NT2/D1 (cell line): ENCODE measurements around the gene INSRR.

ENCODE experiments used
- DNase-seq: peaks from one replicate; pipeline ENCODE4 v3.0.0-alpha.2; 2011; ENCODE audit warnings: low read depth, low spot score
- H3K27me3 ChIP-seq: 2 replicates; pipeline ENCODE4 v1.6.0; 2011; ENCODE audit warnings: mild to moderate bottlenecking; ENCODE audit not compliant: insufficient read length, insufficient read depth
- H3K36me3 ChIP-seq: 2 replicates; pipeline ENCODE4 v1.6.1; 2011; ENCODE audit warnings: mild to moderate bottlenecking, low read length, mixed read lengths; ENCODE audit not compliant: insufficient read depth, insufficient read length
- H3K4me1 ChIP-seq: 2 replicates; pipeline ENCODE4 v1.5.1; 2011; ENCODE audit not compliant: insufficient read depth, insufficient read length
- H3K4me3 ChIP-seq: 2 replicates; pipeline ENCODE4 v1.5.1; 2011; ENCODE audit warnings: low read depth; ENCODE audit not compliant: insufficient read length
- H3K9ac ChIP-seq: 2 replicates; pipeline ENCODE4 v1.6.0; 2011; ENCODE audit warnings: low read depth; ENCODE audit not compliant: insufficient read length
- H3K9me3 ChIP-seq: 2 replicates; pipeline ENCODE4 v1.5.1; 2011; ENCODE audit warnings: mild to moderate bottlenecking, low read length; ENCODE audit not compliant: insufficient read depth
- SUZ12 ChIP-seq: IDR thresholded peaks from 2 replicates; pipeline ENCODE4 v1.6.1; 2011; ENCODE audit not compliant: insufficient read length, insufficient read depth; ENCODE audit errors: extremely low read depth
- YY1 ChIP-seq: IDR thresholded peaks from 2 replicates; pipeline ENCODE4 v1.6.1; 2011; ENCODE audit not compliant: insufficient read length, insufficient read depth
- ZNF274 ChIP-seq: IDR thresholded peaks from 2 replicates; pipeline ENCODE4 v1.6.1; 2011; ENCODE audit warnings: mild to moderate bottlenecking, low read depth, low read length

INSRR gene

DNA sequence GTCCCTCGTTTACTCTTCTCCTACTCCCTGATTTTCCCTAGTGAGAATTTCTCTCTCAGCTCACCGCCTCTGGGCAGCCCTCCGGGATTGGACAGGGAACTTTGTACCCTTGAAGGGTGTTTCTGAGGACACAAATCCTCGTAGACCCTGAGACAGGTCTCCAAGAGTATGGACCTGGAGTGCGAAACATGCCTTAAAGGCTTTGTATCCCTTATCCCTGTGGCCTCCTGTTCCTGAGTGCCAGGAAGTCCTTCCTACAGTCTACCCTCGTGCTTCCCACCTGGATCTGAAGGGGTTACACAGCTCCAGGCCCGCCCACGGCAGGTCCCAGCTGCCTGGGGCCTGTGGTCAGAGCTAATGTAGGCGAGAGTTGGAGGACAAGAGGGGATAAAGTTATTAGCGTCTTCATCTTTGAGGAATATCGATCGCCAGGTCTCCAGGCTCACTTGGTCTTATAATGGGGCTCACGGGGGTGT, 27.0 kb upstream of the INSRR start:
- H3K9me3 ChIP-seq: no peaks in the 10 kb centered on the region
- no peak for DNase-seq
- no peak overlapping the region for H3K9ac ChIP-seq
- H3K36me3 ChIP-seq: no peaks in the 10 kb centered on the region
- H3K4me1 ChIP-seq: peaks cover 53% of the 10 kb centered on the region
- no peak overlapping the region for H3K4me3 ChIP-seq
- no peak for TF ChIP-seq YY1
- no peak for TF ChIP-seq SUZ12
- no peak for TF ChIP-seq ZNF274
- peaks cover 2% of the 10 kb centered on the region for H3K27me3 ChIP-seq

DNA sequence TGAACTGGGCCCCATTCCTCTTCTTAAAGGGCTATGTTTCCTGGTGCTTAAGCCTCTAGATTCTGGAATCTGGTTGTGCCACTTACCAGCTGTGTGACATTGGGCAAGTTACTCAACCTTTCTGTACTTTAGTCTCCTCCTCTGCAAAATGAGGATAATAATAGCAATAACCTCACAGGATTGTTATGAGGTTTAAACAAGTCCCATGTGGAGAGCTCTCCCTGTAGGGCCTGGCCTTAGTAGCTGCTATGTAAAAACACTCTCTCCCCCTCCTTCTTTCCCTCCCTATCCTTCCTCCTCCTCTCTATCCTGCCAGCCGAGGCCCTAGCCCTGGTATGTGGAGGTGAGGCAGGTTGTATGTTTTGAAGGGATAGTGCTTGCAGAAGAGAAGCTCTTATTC, 26.4 kb upstream of the INSRR start:
- Histone ChIP-seq H3K4me3 (no peak overlapping the region), H3K9me3 (no peaks in the 10 kb centered on the region), H3K4me1 (peaks cover 53% of the 10 kb centered on the region), H3K9ac (peak overlapping the region; percentile 47), H3K27me3 (peaks cover 2% of the 10 kb centered on the region), H3K36me3 (no peaks in the 10 kb centered on the region)
- no peak for TF ChIP-seq YY1
- TF ChIP-seq ZNF274: no peak
- TF ChIP-seq SUZ12: no peak
- no peak for DNase-seq

DNA sequence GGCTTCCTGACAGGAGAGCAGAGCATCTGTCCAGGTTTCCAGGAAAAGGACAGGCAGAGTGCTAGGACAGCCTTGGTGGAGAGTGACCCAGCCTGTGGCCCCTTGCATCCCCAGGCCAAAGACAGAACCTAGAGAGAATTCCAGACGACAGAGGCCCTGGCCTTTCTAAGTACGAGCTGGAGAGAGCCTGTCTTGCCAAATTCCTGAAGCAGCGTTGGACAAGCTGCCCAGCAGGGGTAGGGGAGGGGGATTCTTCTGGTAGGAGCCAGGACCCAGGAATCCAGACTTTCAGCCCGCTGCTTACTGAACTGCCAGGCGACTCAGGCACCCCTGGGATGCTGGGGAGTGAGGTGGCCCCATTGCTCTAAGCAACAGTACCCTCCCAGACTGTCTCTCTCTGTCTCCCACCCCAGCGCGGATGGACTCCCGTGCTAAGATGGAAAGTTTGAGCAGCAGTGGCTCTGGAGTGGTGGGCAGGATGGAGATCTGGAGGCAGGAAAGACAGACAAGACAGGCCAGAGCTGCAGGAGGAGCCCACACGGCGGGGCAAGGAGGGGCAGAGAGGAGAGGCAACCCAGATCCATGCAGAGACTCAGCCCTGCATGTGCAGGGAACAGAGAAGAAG, 25.8 kb upstream of the INSRR start:
- DNase-seq: no peak
- Histone ChIP-seq H3K9me3 (no peaks in the 10 kb centered on the region), H3K4me3 (no peak overlapping the region), H3K27me3 (peaks cover 2% of the 10 kb centered on the region), H3K36me3 (no peaks in the 10 kb centered on the region), H3K9ac (peak overlapping the region; percentile 25), H3K4me1 (peaks cover 53% of the 10 kb centered on the region)
- no peak for TF ChIP-seq YY1
- no peak for TF ChIP-seq ZNF274
- no peak for TF ChIP-seq SUZ12

DNA sequence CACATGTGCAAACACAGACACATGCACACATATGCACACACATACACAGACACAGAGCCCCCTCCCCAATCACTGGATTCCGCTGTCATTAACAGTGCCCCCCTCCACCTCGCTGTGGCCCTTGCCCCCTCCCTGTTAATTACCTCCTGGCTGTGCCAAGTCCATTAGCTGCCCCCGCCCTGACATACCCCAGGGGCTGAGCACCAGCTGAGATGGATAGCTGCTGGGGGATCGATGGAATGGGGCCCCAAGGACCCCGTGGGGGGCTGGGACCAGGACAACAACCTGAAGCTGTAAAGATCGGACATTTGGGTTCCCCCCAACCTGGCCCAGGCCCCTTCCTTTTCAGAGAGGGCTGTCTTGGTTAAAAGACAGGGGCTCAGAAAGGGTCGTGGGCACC, 25.0 kb upstream of the INSRR start:
- H3K4me1 ChIP-seq: peaks cover 53% of the 10 kb centered on the region
- no peak for DNase-seq
- TF ChIP-seq SUZ12 (no peak), YY1 (no peak), ZNF274 (no peak)
- H3K27me3 ChIP-seq: peaks cover 5% of the 10 kb centered on the region
- no peaks in the 10 kb centered on the region for H3K36me3 ChIP-seq
- no peak overlapping the region for H3K4me3 ChIP-seq
- no peaks in the 10 kb centered on the region for H3K9me3 ChIP-seq
- H3K9ac ChIP-seq: no peak overlapping the region

DNA sequence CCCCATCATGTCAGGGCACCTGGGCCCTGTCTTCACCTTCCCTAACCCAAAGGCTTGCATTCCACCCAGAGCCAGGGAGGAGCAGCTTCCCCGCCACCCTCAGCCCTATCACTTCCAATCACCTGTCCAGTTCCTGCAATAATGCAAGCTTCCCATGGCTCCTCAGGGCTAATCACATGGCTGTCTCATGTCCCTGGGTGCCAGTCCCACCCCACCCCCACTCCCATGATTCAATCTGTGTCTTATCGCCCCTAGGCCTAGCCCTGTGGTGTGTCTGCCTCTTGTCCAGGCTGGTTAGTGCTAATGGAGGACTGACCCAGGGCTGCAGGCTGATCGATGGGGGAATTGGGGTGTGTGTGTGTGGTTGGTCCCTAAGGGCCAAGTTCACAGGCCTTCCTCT, 23.6 kb upstream of the INSRR start:
- peaks cover 44% of the 10 kb centered on the region for H3K4me1 ChIP-seq
- H3K4me3 ChIP-seq: no peak overlapping the region
- TF ChIP-seq YY1 (no peak), ZNF274 (no peak), SUZ12 (no peak)
- no peaks in the 10 kb centered on the region for H3K9me3 ChIP-seq
- peak overlapping the region; percentile 11 for H3K9ac ChIP-seq
- DNase-seq: no peak
- no peaks in the 10 kb centered on the region for H3K36me3 ChIP-seq
- peaks cover 11% of the 10 kb centered on the region for H3K27me3 ChIP-seq

DNA sequence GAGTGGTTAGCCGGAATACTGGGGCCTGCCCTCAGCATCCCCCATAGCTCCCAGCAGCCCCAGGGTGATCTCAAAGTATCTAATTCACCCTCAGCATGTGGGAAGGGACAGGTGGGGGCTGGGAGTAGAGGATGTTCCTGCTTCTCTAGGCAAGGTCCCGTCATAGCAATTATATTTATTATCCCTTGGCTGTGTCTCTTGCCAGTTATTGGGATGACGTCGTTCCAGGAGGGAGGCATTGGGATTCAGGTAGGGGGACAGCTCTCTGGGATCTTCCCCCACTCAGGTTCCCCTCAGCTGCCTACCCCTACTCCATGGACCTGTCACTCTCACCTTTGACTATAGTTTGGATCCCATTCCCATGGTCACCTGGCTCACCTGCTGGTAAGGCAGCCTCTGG, 22.7 kb upstream of the INSRR start:
- peaks cover 11% of the 10 kb centered on the region for H3K27me3 ChIP-seq
- H3K9me3 ChIP-seq: no peaks in the 10 kb centered on the region
- H3K9ac ChIP-seq: no peak overlapping the region
- H3K4me1 ChIP-seq: peaks cover 42% of the 10 kb centered on the region
- H3K4me3 ChIP-seq: no peak overlapping the region
- TF ChIP-seq YY1 (no peak), SUZ12 (no peak), ZNF274 (no peak)
- H3K36me3 ChIP-seq: no peaks in the 10 kb centered on the region
- DNase-seq: no peak

DNA sequence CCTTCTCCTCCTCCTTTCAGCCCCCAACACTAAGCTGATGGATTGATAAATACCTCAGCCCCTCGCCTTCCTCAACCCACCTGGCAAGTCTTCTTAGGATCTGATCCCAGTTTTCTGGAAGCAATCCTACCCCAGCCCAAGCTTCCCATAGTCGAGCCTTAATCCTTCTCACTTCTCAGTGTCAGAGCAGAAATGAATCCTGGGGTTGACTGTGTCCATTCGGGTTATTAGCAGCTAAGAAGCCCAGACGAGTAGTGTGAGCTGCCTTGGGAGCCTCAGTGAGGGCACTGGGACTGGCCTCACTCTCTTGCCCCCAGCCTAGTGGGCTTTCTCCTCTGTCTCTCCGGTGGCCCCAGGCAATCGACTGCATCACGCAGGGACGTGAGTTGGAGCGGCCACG, 22.2 kb upstream of the INSRR start:
- no peak for TF ChIP-seq YY1
- TF ChIP-seq SUZ12: no peak
- no peak for TF ChIP-seq ZNF274
- H3K36me3 ChIP-seq: no peaks in the 10 kb centered on the region
- peaks cover 11% of the 10 kb centered on the region for H3K27me3 ChIP-seq
- no peak overlapping the region for H3K4me3 ChIP-seq
- peaks cover 37% of the 10 kb centered on the region for H3K4me1 ChIP-seq
- no peak overlapping the region for H3K9ac ChIP-seq
- H3K9me3 ChIP-seq: no peaks in the 10 kb centered on the region
- DNase-seq: no peak
